DOHH2 (cell line): Measurements from ENCODE around the gene TNRC6B.
"Not testable (repeated sequence)": the region's sequence is repeated elsewhere in the genome, so short reads cannot be mapped to it uniquely, and the experiment has no call there.

ENCODE experiments used
- H3F3A ChIP-seq: fragments of 200-600 bp; sonication (generic), shearing (Covaris generic); 2 replicates; pipeline ENCODE4 v1.6.0; 2016; ENCODE audit warnings: antibody characterized with exemption, mild to moderate bottlenecking; ENCODE audit not compliant: control insufficient read depth, insufficient read depth
- H3K27ac ChIP-seq: fragments of 200-600 bp; sonication (generic); 2 replicates; pipeline ENCODE4 v1.5.1; 2014; ENCODE audit warnings: low read depth, mild to moderate bottlenecking, low read length, moderate library complexity
- H3K27me3 ChIP-seq: fragments of 200-600 bp; sonication (generic); 2 replicates; pipeline ENCODE4 v1.6.1; 2014; ENCODE audit warnings: mild to moderate bottlenecking, low read length, mixed read lengths; ENCODE audit not compliant: control insufficient read depth
- H3K36me3 ChIP-seq: fragments of 200-600 bp; sonication (generic); 2 replicates; pipeline ENCODE4 v1.6.1; 2014; ENCODE audit warnings: mild to moderate bottlenecking, low read length, moderate library complexity, mixed read lengths; ENCODE audit not compliant: control insufficient read depth
- H3K4me1 ChIP-seq: fragments of 200-600 bp; sonication (generic); 2 replicates; pipeline ENCODE4 v1.6.1; 2014; ENCODE audit warnings: mild to moderate bottlenecking, low read length, mixed read lengths; ENCODE audit not compliant: control insufficient read depth
- H3K4me2 ChIP-seq: fragments of 200-600 bp; sonication (generic); 2 replicates; pipeline ENCODE4 v1.6.0; 2014; ENCODE audit warnings: mild to moderate bottlenecking, low read length, moderate library complexity
- H3K4me3 ChIP-seq: fragments of 200-600 bp; sonication (generic); 2 replicates; pipeline ENCODE4 v1.5.1; 2014; ENCODE audit warnings: mild to moderate bottlenecking, low read length, mixed read lengths
- H3K79me2 ChIP-seq: fragments of 200-600 bp; sonication (generic); 2 replicates; pipeline ENCODE4 v1.6.1; 2014; ENCODE audit warnings: mild to moderate bottlenecking, low read length, mixed read lengths; ENCODE audit not compliant: control insufficient read depth
- H3K9me2 ChIP-seq: fragments of 200-600 bp; sonication (generic); replicated peaks from 2 replicates; pipeline ENCODE4 v1.6.1; 2014; ENCODE audit warnings: mild to moderate bottlenecking, low read length, mixed read lengths; ENCODE audit not compliant: control insufficient read depth
- H3K9me3 ChIP-seq: fragments of 200-600 bp; sonication (generic); 2 replicates; pipeline ENCODE4 v1.6.1; 2014; ENCODE audit warnings: antibody characterized with exemption, low read length, mixed read lengths; ENCODE audit not compliant: control insufficient read depth, insufficient read depth
- H4K20me1 ChIP-seq: fragments of 200-600 bp; sonication (generic); 2 replicates; pipeline ENCODE4 v1.6.0; 2014; ENCODE audit warnings: low read depth, mild to moderate bottlenecking, antibody characterized with exemption, low read length, moderate library complexity; ENCODE audit not compliant: control insufficient read depth, insufficient read depth
- EZH2phosphoT487 ChIP-seq: fragments of 200-600 bp; sonication (generic); IDR thresholded peaks from 2 replicates; pipeline ENCODE4 v1.6.1; 2017; ENCODE audit warnings: borderline replicate concordance, mild to moderate bottlenecking, antibody characterized with exemption, low read length, moderate library complexity, mixed read lengths
- TF ChIP-seq, protein P1 (sequence below): fragments of 200-600 bp; sonication (generic); IDR thresholded peaks from one replicate; pipeline ENCODE4 v1.5.1; 2014; ENCODE audit warnings: antibody characterized with exemption, mild to moderate bottlenecking, low read depth, low read length; ENCODE audit not compliant: poor library complexity, severe bottlenecking

TNRC6B gene

DNA sequence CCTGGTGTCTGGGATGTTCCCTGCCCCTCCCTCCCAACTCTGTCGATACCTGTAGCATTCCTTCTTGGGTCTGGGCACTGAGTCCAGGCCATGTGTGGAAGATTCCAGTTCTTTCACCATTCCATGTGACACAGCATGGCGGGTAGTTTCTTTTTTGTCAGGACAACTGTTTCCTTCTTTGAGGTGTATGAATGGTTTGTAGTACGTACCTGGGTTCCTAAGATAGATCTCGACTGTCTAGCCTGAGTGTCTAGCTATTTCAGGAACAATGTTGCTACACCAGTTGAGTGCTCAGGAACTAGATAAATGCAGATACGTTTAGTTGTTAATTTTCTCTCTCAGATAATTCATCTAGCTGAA is 43.3 kb downstream of the TNRC6B start:
- Histone ChIP-seq H3K4me1 (peaks cover 10% of the 10 kb centered on the region), H3K27ac (no peak overlapping the region), H3F3A (no peaks in the 10 kb centered on the region), H3K4me2 (no peak overlapping the region), H3K9me2 (no peaks in the 10 kb centered on the region), H4K20me1 (peaks cover 7% of the 10 kb centered on the region; the same call in 1 of the 2 replicates), H3K9me3 (no peaks in the 10 kb centered on the region), H3K36me3 (0 out of 2 replicates have a peak, but pooled peaks cover 5% of the 10 kb centered on the region), H3K27me3 (no peaks in the 10 kb centered on the region), H3K4me3 (no peak overlapping the region), H3K79me2 (peaks cover 96% of the 10 kb centered on the region)
- no peak for TF ChIP-seq EZH2phosphoT487
- TF ChIP-seq, protein P1, sequence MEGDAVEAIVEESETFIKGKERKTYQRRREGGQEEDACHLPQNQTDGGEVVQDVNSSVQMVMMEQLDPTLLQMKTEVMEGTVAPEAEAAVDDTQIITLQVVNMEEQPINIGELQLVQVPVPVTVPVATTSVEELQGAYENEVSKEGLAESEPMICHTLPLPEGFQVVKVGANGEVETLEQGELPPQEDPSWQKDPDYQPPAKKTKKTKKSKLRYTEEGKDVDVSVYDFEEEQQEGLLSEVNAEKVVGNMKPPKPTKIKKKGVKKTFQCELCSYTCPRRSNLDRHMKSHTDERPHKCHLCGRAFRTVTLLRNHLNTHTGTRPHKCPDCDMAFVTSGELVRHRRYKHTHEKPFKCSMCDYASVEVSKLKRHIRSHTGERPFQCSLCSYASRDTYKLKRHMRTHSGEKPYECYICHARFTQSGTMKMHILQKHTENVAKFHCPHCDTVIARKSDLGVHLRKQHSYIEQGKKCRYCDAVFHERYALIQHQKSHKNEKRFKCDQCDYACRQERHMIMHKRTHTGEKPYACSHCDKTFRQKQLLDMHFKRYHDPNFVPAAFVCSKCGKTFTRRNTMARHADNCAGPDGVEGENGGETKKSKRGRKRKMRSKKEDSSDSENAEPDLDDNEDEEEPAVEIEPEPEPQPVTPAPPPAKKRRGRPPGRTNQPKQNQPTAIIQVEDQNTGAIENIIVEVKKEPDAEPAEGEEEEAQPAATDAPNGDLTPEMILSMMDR, result no peak

DNA sequence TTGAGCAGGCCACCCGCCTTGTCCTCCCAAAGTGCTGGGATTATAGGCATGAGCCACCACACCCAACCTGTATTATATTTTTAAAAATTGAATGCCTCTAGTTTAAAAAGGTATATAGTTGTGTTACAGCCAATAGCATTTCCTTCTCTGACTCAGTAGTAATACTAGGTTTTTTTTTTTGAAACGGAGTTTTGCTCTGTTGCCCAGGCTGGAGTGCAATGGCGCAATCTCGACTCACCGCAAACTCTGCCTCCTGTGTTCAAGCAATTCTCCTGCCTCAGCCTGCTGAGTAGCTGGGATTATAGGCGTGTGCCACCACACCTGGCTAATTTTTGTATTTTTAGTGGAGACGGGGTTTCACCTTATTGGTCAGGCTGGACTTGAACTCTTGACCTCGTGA is 45.3 kb downstream of the TNRC6B start:
- not testable (repeated sequence) for H4K20me1 ChIP-seq, H3K9me2 ChIP-seq, H3K27ac ChIP-seq, H3K36me3 ChIP-seq, H3K9me3 ChIP-seq, H3K27me3 ChIP-seq, H3F3A ChIP-seq, H3K4me3 ChIP-seq, H3K4me2 ChIP-seq, H3K4me1 ChIP-seq
- H3K79me2 ChIP-seq, result peaks cover 90% of the 10 kb centered on the region

DNA sequence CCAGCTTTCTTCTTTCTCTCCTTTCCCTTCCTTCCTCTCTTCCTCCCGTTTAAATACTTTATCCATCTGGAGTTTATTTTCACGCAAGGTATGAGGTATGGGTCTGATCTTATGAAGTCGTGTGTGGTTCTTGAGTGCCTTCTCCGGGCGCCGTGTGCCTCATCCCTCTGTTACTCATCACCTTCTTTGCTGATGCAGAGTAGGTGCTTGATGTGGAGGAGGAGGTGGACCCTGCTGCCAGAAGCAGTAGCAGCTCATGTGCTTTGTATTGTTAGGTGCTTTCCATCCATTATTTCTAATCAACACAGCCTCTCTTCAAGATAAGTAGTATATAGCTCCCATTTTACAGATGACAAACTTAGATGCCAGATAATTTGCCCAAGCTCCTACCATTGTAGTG is 47.0 kb downstream of the TNRC6B start:
- H3K36me3 ChIP-seq, result peaks cover 9% of the 10 kb centered on the region
- H3K4me2 ChIP-seq, result no peak overlapping the region
- no peaks in the 10 kb centered on the region for H3K9me2 ChIP-seq
- TF ChIP-seq, protein P1, result no peak
- no peak for TF ChIP-seq EZH2phosphoT487
- no peak overlapping the region for H3K4me3 ChIP-seq
- H3K27ac ChIP-seq, result no peak overlapping the region
- H3K9me3 ChIP-seq, result no peaks in the 10 kb centered on the region
- H3K79me2 ChIP-seq, result peaks cover 86% of the 10 kb centered on the region
- no peaks in the 10 kb centered on the region for H3K27me3 ChIP-seq
- no peaks in the 10 kb centered on the region for H3K4me1 ChIP-seq
- no peaks in the 10 kb centered on the region for H3F3A ChIP-seq
- H4K20me1 ChIP-seq, result peaks cover 4% of the 10 kb centered on the region; the same call in 1 of the 2 replicates

DNA sequence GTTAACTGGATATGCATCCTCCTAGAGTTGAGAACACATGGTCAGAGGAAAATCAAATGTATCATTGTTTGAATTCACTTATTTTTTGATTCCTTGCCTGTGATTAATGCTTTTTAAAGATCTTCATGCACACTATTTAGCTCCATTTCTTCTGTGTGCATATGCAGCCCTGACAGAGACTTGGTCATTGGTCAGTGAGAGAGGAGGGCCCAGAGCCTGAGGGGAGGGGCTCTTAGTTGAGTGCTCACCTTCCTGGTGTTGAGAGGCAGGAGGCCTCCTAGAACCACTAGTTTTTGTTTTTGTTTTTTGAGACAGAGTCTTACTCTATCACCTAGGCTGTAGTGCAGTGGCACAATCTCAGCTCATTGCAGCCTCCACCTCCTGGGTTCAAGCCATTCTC is 48.9 kb downstream of the TNRC6B start:
- no peaks in the 10 kb centered on the region for H3K9me3 ChIP-seq
- no peak overlapping the region for H3K27ac ChIP-seq
- H3K4me1 ChIP-seq, result no peaks in the 10 kb centered on the region
- H3K79me2 ChIP-seq, result peaks cover 84% of the 10 kb centered on the region
- H3K27me3 ChIP-seq, result no peaks in the 10 kb centered on the region
- H4K20me1 ChIP-seq, result peaks cover 4% of the 10 kb centered on the region; the same call in 1 of the 2 replicates
- no peak overlapping the region for H3K4me3 ChIP-seq
- no peaks in the 10 kb centered on the region for H3F3A ChIP-seq
- peaks cover 12% of the 10 kb centered on the region for H3K36me3 ChIP-seq
- H3K4me2 ChIP-seq, result no peak overlapping the region
- no peaks in the 10 kb centered on the region for H3K9me2 ChIP-seq
- TF ChIP-seq EZH2phosphoT487, result no peak
- TF ChIP-seq, protein P1, result no peak
